ENCODE data around the gene CATSPER4.

Gene CATSPER4

GRCh38 chr1:26161415-26162219 lies 28.8 kb upstream of the CATSPER4 start:
- H3K4me3 ChIP-seq (ENCODE audit: low read depth, low read length): peak overlapping the region; percentile 49
- TF ChIP-seq CTCF (IDR thresholded peaks at IDR 0.05; ENCODE audit: low read depth, low read length): no peak

- H3K4me3 ChIP-seq (ENCODE audit: low read depth, low read length): peak overlapping the region; percentile 49
- TF ChIP-seq CTCF (IDR thresholded peaks at IDR 0.05; ENCODE audit: low read depth, low read length): no peak
These were observed 28.1 kb upstream of the CATSPER4 start for GRCh38 chr1:26162220-26162709.

- no peak for TF ChIP-seq CTCF (IDR thresholded peaks at IDR 0.05; ENCODE audit: low read depth, low read length)
- no peak overlapping the region for H3K4me3 ChIP-seq (ENCODE audit: low read depth, low read length)
These were observed 26.7 kb upstream of the CATSPER4 start for GRCh38 chr1:26163684-26164035.

- H3K4me3 ChIP-seq (ENCODE audit: low read depth, low read length): no peak overlapping the region
- 0 out of 2 replicates have a peak, but pooled peaks have one; percentile 7 for TF ChIP-seq CTCF (IDR thresholded peaks at IDR 0.05; ENCODE audit: low read depth, low read length)
These were observed 26.2 kb upstream of the CATSPER4 start for GRCh38 chr1:26164036-26164860.

- no peak overlapping the region for H3K4me3 ChIP-seq (ENCODE audit: low read depth, low read length)
- TF ChIP-seq CTCF (IDR thresholded peaks at IDR 0.05; ENCODE audit: low read depth, low read length): no peak
These were observed 25.2 kb upstream of the CATSPER4 start for GRCh38 chr1:26164861-26165842.

- no peak overlapping the region for H3K4me3 ChIP-seq (ENCODE audit: low read depth, low read length)
These were observed 23.6 kb upstream of the CATSPER4 start for GRCh38 chr1:26166719-26167281.

More at GRCh38 chr1:26166719-26167281, 23.6 kb upstream of the CATSPER4 start:
- no peak for TF ChIP-seq CTCF (IDR thresholded peaks at IDR 0.05; ENCODE audit: low read depth, low read length)

All from WI38 (cell line).